ENCODE measurements around the gene DOCK1.

The DOCK1 gene

DNA sequence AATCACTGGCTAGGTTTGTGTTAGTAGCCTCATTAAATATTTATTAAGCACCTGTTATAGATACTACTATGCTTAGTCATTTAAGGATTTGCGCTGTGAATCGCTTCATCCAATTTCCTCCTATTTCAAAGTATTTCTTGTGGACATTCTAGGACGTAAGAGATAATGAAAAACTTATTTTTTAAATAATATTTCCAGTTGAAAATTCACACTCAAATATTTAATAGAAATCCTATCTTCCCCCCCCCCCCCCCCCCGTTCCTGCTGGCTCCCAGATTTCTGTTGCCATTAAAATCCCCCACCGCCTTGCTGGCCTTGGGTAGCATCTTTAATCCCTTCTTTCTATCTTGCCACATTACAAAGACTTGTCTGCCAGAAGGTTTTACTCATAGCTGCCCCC is 285.2 kb downstream of the DOCK1 start:
- Histone ChIP-seq H3K4me1 (ENCODE audit: insufficient read depth, low read length) (no peaks in the 10 kb centered on the region), H3K79me2 (ENCODE audit: insufficient read depth, low read length) (no peaks in the 10 kb centered on the region), H2AFZ (ENCODE audit: low read depth, low read length) (no peak overlapping the region), H3K4me2 (ENCODE audit: insufficient read depth, low read length) (no peak overlapping the region), H3K9ac (ENCODE audit: low read depth, low read length) (no peak overlapping the region), H3K9me3 (ENCODE audit: insufficient read depth, low read length, severe bottlenecking) (no peaks in the 10 kb centered on the region), H3K27me3 (ENCODE audit: insufficient read depth, low read length, poor library complexity) (no peaks in the 10 kb centered on the region), H3K4me3 (ENCODE audit: low read depth in 1 of 2, low read length in 2 of 2) (no peak overlapping the region), H3K27ac (ENCODE audit: low read length) (no peak overlapping the region), H3K36me3 (ENCODE audit: insufficient read depth, low read length) (no peaks in the 10 kb centered on the region), H4K20me1 (ENCODE audit: insufficient read depth, low read length) (no peaks in the 10 kb centered on the region)
- no peak for DNase-seq
- no peak for ATAC-seq (ENCODE audit: insufficient read depth, low read depth)
- TF ChIP-seq EZH2 (IDR thresholded peaks at IDR 0.05; ENCODE audit: borderline replicate concordance, low read depth, low read length, severe bottlenecking), result no peak
- TF ChIP-seq, protein P1, sequence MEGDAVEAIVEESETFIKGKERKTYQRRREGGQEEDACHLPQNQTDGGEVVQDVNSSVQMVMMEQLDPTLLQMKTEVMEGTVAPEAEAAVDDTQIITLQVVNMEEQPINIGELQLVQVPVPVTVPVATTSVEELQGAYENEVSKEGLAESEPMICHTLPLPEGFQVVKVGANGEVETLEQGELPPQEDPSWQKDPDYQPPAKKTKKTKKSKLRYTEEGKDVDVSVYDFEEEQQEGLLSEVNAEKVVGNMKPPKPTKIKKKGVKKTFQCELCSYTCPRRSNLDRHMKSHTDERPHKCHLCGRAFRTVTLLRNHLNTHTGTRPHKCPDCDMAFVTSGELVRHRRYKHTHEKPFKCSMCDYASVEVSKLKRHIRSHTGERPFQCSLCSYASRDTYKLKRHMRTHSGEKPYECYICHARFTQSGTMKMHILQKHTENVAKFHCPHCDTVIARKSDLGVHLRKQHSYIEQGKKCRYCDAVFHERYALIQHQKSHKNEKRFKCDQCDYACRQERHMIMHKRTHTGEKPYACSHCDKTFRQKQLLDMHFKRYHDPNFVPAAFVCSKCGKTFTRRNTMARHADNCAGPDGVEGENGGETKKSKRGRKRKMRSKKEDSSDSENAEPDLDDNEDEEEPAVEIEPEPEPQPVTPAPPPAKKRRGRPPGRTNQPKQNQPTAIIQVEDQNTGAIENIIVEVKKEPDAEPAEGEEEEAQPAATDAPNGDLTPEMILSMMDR (IDR thresholded peaks at IDR 0.05; ENCODE audit: borderline replicate concordance, extremely low read depth, low read length, poor library complexity, severe bottlenecking), result no peak

- no peak for TF ChIP-seq EZH2 (IDR thresholded peaks at IDR 0.05; ENCODE audit: borderline replicate concordance, low read depth, low read length, severe bottlenecking)
- TF ChIP-seq, protein P1 (IDR thresholded peaks at IDR 0.05; ENCODE audit: borderline replicate concordance, extremely low read depth, low read length, poor library complexity, severe bottlenecking), result no peak
- no peak overlapping the region for H2AFZ ChIP-seq (ENCODE audit: low read depth, low read length)
- H3K9ac ChIP-seq (ENCODE audit: low read depth, low read length), result no peak overlapping the region
- H3K36me3 ChIP-seq (ENCODE audit: insufficient read depth, low read length), result no peaks in the 10 kb centered on the region
- H3K79me2 ChIP-seq (ENCODE audit: insufficient read depth, low read length), result no peaks in the 10 kb centered on the region
- no peak overlapping the region for H3K4me2 ChIP-seq (ENCODE audit: insufficient read depth, low read length)
- no peaks in the 10 kb centered on the region for H3K27me3 ChIP-seq (ENCODE audit: insufficient read depth, low read length, poor library complexity)
- H3K9me3 ChIP-seq (ENCODE audit: insufficient read depth, low read length, severe bottlenecking), result no peaks in the 10 kb centered on the region
- H4K20me1 ChIP-seq (ENCODE audit: insufficient read depth, low read length), result no peaks in the 10 kb centered on the region
- no peak overlapping the region for H3K27ac ChIP-seq (ENCODE audit: low read length)
- ATAC-seq (ENCODE audit: insufficient read depth, low read depth) (no peak), DNase-seq (no peak)
- H3K4me1 ChIP-seq (ENCODE audit: insufficient read depth, low read length), result no peaks in the 10 kb centered on the region
- H3K4me3 ChIP-seq (ENCODE audit: low read depth in 1 of 2, low read length in 2 of 2), result no peak overlapping the region
Observed at GRCh38 chr10:127193125-127193524, 287.9 kb downstream of the DOCK1 start.

- no peaks in the 10 kb centered on the region for H3K79me2 ChIP-seq (ENCODE audit: insufficient read depth, low read length)
- no peak overlapping the region for H2AFZ ChIP-seq (ENCODE audit: low read depth, low read length)
- H4K20me1 ChIP-seq (ENCODE audit: insufficient read depth, low read length), result no peaks in the 10 kb centered on the region
- DNase-seq (no peak), ATAC-seq (ENCODE audit: insufficient read depth, low read depth) (no peak)
- H3K27me3 ChIP-seq (ENCODE audit: insufficient read depth, low read length, poor library complexity), result no peaks in the 10 kb centered on the region
- H3K4me1 ChIP-seq (ENCODE audit: insufficient read depth, low read length), result no peaks in the 10 kb centered on the region
- H3K9me3 ChIP-seq (ENCODE audit: insufficient read depth, low read length, severe bottlenecking), result no peaks in the 10 kb centered on the region
- H3K9ac ChIP-seq (ENCODE audit: low read depth, low read length), result no peak overlapping the region
- no peak overlapping the region for H3K27ac ChIP-seq (ENCODE audit: low read length)
- no peak overlapping the region for H3K4me3 ChIP-seq (ENCODE audit: low read depth in 1 of 2, low read length in 2 of 2)
- TF ChIP-seq EZH2 (IDR thresholded peaks at IDR 0.05; ENCODE audit: borderline replicate concordance, low read depth, low read length, severe bottlenecking), result no peak
- TF ChIP-seq, protein P1 (IDR thresholded peaks at IDR 0.05; ENCODE audit: borderline replicate concordance, extremely low read depth, low read length, poor library complexity, severe bottlenecking), result no peak
- no peak overlapping the region for H3K4me2 ChIP-seq (ENCODE audit: insufficient read depth, low read length)
- H3K36me3 ChIP-seq (ENCODE audit: insufficient read depth, low read length), result no peaks in the 10 kb centered on the region
Observed at GRCh38 chr10:127194111-127194510, 288.9 kb downstream of the DOCK1 start.

- no peaks in the 10 kb centered on the region for H3K36me3 ChIP-seq (ENCODE audit: insufficient read depth, low read length)
- H3K4me2 ChIP-seq (ENCODE audit: insufficient read depth, low read length), result no peak overlapping the region
- no peak overlapping the region for H2AFZ ChIP-seq (ENCODE audit: low read depth, low read length)
- no peaks in the 10 kb centered on the region for H4K20me1 ChIP-seq (ENCODE audit: insufficient read depth, low read length)
- no peaks in the 10 kb centered on the region for H3K4me1 ChIP-seq (ENCODE audit: insufficient read depth, low read length)
- ATAC-seq (ENCODE audit: insufficient read depth, low read depth), result no peak
- no peak for DNase-seq
- no peak overlapping the region for H3K9ac ChIP-seq (ENCODE audit: low read depth, low read length)
- H3K79me2 ChIP-seq (ENCODE audit: insufficient read depth, low read length), result no peaks in the 10 kb centered on the region
- H3K27me3 ChIP-seq (ENCODE audit: insufficient read depth, low read length, poor library complexity), result no peaks in the 10 kb centered on the region
- TF ChIP-seq, protein P1 (IDR thresholded peaks at IDR 0.05; ENCODE audit: borderline replicate concordance, extremely low read depth, low read length, poor library complexity, severe bottlenecking), result no peak
- no peak for TF ChIP-seq EZH2 (IDR thresholded peaks at IDR 0.05; ENCODE audit: borderline replicate concordance, low read depth, low read length, severe bottlenecking)
- no peak overlapping the region for H3K27ac ChIP-seq (ENCODE audit: low read length)
- no peaks in the 10 kb centered on the region for H3K9me3 ChIP-seq (ENCODE audit: insufficient read depth, low read length, severe bottlenecking)
- no peak overlapping the region for H3K4me3 ChIP-seq (ENCODE audit: low read depth in 1 of 2, low read length in 2 of 2)
Observed at GRCh38 chr10:127194599-127194998, 289.4 kb downstream of the DOCK1 start.

Measured in DND-41 (cell line).